Measurements from ENCODE around the gene RIMKLB. TPM values are rescaled to one million over a fixed set of nuclear protein-coding genes. Genes with fewer than 3 reads are reported as not detected.

The RIMKLB gene
- total and polyA plus RNA-seq, 10 donors, result 21.0 to 62.1 (median 37.7) TPM

DNA sequence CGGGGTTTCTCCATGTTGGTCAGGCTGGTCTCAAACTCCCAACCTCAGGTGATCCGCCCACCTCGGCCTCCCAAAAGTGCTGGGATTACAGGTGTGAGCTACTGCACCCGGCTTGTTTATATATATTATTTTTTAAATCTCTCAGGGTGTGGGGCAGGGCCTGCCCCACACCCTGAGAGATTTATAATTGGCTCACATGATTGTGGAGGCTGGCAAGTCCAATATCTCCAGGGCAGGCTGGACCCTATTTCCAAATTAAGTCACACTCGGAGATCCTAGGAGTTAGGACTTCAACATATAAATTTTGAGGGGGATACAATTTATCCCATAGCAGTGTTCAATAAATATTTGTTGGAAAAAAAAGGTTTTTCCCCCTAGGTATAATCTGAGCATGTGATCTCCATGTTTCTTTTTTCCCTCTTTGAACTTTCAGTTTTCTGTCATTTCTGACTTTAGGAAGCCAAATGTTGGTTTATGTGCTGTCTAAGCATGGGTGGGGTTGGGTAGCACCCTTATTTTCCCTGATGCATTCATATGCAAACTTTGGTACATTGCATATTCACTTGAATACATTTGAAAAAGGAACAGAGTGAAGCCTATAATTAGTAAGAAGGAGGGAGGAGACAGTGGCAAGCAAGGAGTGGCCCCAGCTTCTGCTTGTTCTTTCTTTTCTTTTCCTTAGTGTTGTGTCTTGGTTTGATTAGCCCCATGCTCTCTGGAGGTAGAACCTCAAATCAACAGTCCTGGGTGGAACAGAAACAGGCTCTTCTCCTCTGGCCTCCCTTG is 116.0 kb downstream of the RIMKLB start:
- H3K27me3 ChIP-seq (replicated peaks in 1 of 7), result no peaks in the 10 kb centered on the region
- no peaks in the 10 kb centered on the region for H3K36me3 ChIP-seq
- no peaks in the 10 kb centered on the region for H3K9me3 ChIP-seq
- DNase-seq, result no peak
- H3K4me3 ChIP-seq, result no peak overlapping the region
- intact Hi-C loops (cut with DNase I; ENCODE audit: low total_unique reads), result no loop called here
- WGBS, 5 donors, result 73 to 91% (median 76%) methylated on average over 5 of the region's 5 CpGs
- no peaks in the 10 kb centered on the region for H3K4me1 ChIP-seq
- no peak overlapping the region for H3K27ac ChIP-seq
- TF ChIP-seq POLR2AphosphoS5 (IDR thresholded peaks at IDR 0.05) (no peak), POLR2A (IDR thresholded peaks at IDR 0.05) (no peak)
- TF ChIP-seq, protein P1, sequence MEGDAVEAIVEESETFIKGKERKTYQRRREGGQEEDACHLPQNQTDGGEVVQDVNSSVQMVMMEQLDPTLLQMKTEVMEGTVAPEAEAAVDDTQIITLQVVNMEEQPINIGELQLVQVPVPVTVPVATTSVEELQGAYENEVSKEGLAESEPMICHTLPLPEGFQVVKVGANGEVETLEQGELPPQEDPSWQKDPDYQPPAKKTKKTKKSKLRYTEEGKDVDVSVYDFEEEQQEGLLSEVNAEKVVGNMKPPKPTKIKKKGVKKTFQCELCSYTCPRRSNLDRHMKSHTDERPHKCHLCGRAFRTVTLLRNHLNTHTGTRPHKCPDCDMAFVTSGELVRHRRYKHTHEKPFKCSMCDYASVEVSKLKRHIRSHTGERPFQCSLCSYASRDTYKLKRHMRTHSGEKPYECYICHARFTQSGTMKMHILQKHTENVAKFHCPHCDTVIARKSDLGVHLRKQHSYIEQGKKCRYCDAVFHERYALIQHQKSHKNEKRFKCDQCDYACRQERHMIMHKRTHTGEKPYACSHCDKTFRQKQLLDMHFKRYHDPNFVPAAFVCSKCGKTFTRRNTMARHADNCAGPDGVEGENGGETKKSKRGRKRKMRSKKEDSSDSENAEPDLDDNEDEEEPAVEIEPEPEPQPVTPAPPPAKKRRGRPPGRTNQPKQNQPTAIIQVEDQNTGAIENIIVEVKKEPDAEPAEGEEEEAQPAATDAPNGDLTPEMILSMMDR (IDR thresholded peaks at IDR 0.05 in 8 of 11, conservative IDR thresholded peaks at IDR 0.05 in 3 of 11), result no peak

GRCh38 chr12:8816448-8817050 is 118.8 kb downstream of the RIMKLB start:
- intact Hi-C loops (cut with DNase I; ENCODE audit: low total_unique reads), result no loop called here
- Histone ChIP-seq H3K27me3 (replicated peaks in 1 of 7) (no peaks in the 10 kb centered on the region), H3K27ac (peak overlapping the region in 1 of 8 donors; percentile 21), H3K36me3 (no peaks in the 10 kb centered on the region), H3K4me3 (no peak overlapping the region), H3K9me3 (no peaks in the 10 kb centered on the region), H3K4me1 (no peaks in the 10 kb centered on the region)
- DNase-seq, result no peak
- TF ChIP-seq POLR2AphosphoS5 (IDR thresholded peaks at IDR 0.05), result no peak
- WGBS, 5 donors, result 67 to 86% (median 83%) methylated on average over 3 of the region's 3 CpGs

DNA sequence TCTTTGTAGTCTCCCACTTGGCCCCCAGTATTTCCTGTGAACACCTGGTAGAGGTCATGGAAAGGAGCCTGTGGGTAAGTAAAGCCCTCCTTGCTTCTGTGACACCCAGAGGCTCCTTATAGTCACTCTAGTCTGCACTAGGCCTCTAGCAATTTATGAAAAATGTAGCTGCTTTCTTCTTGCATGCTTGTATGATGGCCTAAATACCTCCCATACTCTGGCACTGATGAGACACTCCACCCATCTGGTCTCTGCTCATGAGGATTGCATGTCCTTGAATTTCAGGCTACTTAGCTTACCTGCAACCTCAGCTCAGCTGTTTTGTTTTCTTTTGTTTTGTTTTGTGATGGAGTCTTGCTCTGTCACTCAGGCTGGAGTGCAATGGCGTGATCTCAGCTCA is 120.1 kb downstream of the RIMKLB start:
- Histone ChIP-seq H3K27me3 (replicated peaks in 1 of 7) (no peaks in the 10 kb centered on the region), H3K36me3 (no peaks in the 10 kb centered on the region), H3K27ac (no peak overlapping the region), H3K9me3 (no peaks in the 10 kb centered on the region), H3K4me3 (no peak overlapping the region), H3K4me1 (no peaks in the 10 kb centered on the region)
- DNase-seq, result no peak
- intact Hi-C loops (cut with DNase I; ENCODE audit: low total_unique reads), result no loop called here
- no peak for TF ChIP-seq POLR2A (IDR thresholded peaks at IDR 0.05)
- no peak for TF ChIP-seq POLR2AphosphoS5 (IDR thresholded peaks at IDR 0.05)
- TF ChIP-seq, protein P1 (IDR thresholded peaks at IDR 0.05 in 8 of 11, conservative IDR thresholded peaks at IDR 0.05 in 3 of 11), result no peak
- WGBS, 5 donors, result 87 to 100% (median 92%) methylated on average over 1 of the region's 1 CpG

GRCh38 chr12:8818526-8818925 is 120.7 kb downstream of the RIMKLB start:
- TF ChIP-seq POLR2A (IDR thresholded peaks at IDR 0.05), result no peak
- no peak for TF ChIP-seq POLR2AphosphoS5 (IDR thresholded peaks at IDR 0.05)
- TF ChIP-seq, protein P1 (IDR thresholded peaks at IDR 0.05 in 8 of 11, conservative IDR thresholded peaks at IDR 0.05 in 3 of 11), result no peak
- no peaks in the 10 kb centered on the region for H3K9me3 ChIP-seq
- H3K27me3 ChIP-seq (replicated peaks in 1 of 7), result no peaks in the 10 kb centered on the region
- intact Hi-C loops (cut with DNase I; ENCODE audit: low total_unique reads), result no loop called here
- H3K36me3 ChIP-seq, result no peaks in the 10 kb centered on the region
- no peak overlapping the region for H3K4me3 ChIP-seq
- no peak for DNase-seq
- no peaks in the 10 kb centered on the region for H3K4me1 ChIP-seq
- no peak overlapping the region for H3K27ac ChIP-seq
- WGBS, 5 donors, result 77 to 88% (median 80%) methylated on average over 2 of the region's 2 CpGs
